Measurements from ENCODE around the gene FSCN2.

The FSCN2 gene

DNA sequence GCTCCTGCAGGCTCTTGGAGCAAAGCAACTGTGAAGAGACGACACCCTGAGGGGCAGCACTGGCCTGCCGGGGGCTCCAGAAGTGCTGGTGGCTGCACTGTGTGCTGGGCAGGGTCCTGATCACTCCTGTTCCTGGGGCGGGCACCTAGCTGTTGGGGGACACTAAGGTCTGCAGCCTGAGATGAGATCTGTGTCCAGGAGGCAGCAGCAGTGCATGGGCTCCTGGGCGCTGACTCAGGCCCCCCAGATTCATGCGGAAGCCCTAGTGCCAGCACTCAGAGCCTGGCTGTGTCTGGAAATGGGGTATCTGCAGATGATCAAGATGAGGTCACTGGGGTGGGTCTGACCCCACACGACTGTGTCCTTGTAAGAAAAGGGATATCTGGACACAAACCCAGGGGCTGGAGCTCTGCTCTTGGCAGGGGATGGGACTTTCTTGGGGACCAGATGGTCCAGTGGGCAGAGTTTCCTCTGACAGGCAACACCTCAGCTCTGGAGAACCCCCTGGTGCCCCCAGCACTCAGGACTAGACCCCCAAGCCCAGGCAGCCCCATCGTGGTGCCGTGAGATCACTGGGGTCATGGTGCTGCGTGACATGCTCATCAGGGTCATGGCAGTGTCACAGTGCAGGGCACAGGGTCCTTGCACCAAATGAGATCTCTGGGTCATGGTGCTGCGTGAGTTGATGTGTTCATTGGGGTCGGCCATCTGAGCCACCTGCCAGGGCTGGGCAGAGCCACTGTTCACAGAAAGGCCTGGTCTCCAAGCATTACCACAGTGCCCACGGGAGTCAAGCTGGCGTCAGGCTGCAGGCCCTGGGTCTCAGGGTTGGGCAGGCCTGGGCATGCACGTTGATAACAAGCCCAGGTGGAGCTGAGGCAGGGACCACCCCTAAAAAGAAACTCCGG is 14.5 kb downstream of the FSCN2 start:
- no peak for DNase-seq (ENCODE audit: low read depth)

DNA sequence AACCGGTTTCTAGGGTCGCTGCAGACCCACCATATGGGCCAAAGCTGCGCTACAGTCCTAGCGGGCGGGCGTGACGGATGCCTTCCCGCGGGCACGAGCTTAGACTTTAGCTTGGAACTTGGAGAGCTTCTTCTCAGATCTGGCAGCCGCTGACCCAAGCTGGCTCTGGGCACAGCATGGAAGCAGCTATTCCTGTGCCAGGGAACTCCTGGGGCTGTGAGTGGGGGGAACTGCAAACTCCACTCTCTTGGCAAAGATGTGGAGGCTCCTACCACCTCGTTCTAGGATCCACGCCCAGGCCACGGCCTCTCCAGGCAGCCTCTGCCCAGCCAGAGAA is 15.1 kb downstream of the FSCN2 start:
- no peak for DNase-seq (ENCODE audit: low read depth)

DNA sequence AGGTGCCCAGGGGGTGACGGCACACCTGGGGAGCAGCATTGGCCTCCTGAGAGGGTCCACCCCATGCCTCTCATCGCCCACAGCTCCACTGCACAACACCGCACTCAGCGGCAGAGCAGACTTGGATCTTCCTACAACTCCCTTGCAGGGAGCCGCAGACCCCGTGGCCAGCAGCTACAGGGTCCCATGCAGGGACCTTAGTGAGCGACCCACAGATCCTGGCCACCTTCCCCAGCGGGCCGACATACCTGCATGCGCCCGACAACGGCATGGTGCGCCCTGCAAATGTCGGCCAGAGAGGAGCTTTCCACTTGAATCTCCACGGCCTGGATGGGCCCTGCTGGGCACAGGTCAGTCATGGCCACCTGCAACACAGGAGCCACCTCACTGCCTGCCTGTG is 15.6 kb downstream of the FSCN2 start:
- DNase-seq (ENCODE audit: low read depth): no peak

DNA sequence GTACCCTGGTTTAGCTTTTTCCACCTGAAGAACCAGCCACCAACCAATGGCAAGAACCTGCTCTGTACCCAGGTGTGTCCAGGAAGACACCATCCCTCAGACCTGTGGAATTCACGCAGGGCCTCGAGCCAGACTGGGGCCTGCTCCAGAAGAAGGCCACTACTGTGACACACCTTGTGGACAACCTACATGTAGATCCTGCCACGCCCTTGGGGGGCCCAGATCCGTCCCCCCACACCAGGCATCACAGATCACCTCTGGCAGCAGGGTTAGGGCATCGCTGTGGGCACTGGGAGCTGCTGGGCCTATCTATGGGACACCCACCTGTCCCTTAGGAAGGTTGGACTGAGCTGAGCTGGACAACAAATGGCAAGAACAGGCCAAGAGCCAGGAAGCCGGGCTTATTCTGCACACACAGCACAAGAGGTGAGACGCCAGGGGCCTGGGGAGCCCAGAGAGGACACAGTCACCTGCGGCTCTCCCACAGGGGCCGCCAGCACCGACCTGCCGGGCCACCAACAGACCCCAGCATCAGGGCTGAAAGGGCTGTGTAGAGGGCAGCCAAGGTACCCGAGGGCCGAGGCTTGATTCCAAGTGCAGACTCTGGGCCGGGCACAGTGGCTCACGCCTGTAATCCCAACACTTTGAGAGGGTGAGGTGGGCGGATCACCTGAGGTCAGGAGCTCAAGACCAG is 16.3 kb downstream of the FSCN2 start:
- no peak for DNase-seq (ENCODE audit: low read depth)

DNA sequence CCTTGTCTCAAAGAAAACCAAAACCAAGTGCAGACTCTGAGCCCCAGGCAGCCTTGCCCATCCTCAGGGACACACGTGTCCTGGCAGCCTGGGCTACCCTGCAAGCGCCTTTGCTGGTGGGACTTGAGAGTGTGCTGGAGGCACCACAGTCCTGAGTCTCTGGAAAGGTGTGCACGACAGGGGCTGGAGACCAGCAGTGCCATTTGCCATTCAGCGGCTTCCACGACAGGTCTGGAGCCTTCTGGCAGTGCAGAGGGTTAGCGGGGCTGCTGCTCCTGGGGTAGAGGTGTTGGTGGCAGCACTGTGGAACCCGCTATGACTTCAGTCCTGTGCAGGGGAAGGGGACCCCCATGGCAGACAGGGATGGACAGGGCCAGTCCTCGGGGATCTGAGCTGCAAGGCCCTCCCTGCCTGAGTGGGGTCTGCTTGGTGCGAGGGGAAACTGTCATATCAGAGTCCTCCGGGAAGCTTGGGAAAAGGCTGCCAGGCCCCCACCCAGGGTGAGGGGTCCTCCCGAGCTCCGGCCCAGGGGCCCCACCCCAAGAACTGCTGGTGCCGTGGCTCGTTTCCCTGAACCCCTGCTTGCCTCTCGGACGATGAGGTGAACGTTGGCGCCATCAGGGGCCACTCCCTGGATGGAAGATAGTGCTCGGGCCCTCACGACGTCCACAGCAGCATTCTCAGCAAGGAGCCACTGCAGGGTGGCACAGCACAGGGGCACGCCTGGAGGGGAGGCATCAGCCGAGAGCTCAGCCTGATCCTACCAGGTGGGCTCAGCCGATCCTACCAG is 17.2 kb downstream of the FSCN2 start:
- no peak for DNase-seq (ENCODE audit: low read depth)

DNA sequence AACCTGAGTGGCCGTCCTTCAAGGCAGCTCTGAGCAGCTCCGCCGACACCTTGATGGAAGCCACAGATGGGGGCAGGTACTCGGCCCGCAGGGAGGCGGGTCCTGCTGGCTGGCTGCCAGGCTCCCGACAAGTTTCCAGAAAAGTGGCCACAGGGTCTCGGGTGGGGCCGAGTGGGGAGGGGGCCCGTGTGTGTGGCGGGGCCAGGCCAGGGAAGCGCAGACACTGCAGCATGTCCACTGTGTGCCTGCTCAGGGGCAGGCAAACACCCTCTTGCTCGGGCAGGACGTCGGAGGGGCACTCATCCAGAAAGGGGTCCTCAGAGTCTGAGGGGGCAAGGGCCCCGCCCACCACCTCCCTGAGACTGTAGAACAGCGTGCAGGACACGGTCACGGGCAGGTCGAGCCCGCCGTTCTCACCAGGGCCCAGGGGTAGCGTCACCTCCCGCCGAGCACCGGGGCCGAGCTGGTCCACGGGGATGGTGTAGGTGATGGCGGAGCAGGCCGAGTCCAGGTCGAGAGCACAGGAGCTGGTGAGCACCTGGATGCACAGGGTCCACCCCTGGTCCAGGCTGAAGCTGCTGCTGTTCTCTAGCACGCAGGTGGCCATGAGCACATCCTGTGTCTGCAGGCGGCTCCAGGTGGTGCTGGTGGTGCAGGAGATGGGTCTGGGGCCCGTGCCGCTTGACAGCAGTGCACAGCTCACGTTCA is 18.9 kb downstream of the FSCN2 start:
- no peak for DNase-seq (ENCODE audit: low read depth)

DNA sequence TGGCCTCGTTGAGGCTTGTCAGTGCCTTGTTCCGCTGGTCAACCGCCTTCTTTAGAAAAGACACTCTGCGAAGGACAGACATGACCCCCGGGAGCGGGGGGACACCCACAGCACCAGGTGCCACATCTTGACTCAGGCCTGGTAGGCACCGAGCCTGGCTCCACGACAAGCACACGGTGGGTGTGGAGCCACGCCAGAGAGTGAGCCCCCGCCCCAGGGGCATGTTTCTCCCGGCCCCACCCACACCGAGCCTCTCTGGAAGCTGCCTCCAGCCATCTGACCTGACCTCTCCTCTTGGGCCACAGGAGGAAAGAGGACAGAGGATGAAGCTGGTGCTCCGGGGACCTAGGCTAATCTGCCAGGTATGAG is 19.4 kb downstream of the FSCN2 start:
- no peak for DNase-seq (ENCODE audit: low read depth)

DNA sequence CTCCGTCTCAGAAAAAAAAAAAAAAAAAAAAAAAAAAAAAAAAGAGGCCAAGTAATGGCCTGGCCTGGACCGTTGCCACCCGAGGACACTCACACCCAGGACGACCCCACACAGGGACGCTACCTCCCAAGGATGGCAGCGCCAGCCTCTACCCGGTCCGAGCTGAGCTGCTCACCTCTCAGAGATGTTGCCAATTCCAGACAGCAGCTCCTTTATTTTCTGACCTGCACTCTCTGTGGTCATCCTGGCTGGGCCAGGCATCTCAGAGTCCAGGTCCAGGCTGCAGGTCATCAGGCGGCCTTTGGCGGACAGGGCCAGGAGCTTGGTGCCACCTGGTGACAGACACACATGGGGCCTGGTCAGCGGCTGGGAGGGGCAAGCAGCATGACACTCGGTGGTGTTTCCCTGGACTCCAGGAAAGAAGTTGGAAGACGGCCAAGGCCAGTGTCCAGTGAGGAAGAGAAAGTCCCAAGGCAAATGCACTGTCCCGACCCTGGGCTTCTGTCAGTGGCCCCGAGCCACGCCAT is 20.9 kb downstream of the FSCN2 start:
- no peak for DNase-seq (ENCODE audit: low read depth)

DNA sequence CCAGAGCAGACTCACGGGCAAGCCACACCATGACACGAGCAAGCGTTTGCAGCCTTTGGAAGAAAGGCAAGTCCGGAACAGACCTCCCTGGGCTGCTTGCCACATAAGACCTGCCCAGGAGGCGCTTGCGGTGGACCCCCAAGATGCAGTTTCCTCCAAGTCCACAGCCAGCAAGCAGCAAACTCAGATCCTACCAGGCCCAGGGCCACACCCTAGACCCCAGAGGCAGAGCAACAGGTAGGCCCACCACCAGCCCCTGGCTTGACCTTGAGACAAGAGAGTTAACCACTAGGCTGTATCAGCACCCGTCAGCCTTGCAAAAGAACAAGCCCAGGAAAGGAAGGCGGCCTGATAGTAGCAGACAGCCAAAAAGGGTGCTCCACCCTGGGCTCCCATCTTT is 21.6 kb downstream of the FSCN2 start:
- no peak for DNase-seq (ENCODE audit: low read depth)

DNA sequence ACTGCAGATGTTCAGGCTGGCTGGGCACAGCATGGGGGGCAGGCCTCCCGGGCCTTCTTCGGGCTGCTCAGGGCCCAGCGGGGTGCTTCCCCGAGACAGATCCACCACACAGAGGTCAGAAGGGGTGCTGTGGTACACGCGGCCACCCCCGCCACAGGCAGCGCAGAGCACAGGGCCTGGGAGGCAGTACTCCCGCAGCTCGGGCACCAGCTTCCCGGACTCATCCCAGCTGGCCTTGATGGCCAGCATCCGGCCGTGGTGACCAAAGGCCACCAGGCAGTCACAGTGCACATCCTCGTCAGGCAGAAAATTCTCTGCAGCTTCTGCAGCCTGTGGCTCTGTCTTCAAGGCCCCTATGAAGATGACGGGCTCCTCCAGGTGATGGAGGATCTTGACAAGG is 22.1 kb downstream of the FSCN2 start:
- DNase-seq (ENCODE audit: low read depth): no peak

DNA sequence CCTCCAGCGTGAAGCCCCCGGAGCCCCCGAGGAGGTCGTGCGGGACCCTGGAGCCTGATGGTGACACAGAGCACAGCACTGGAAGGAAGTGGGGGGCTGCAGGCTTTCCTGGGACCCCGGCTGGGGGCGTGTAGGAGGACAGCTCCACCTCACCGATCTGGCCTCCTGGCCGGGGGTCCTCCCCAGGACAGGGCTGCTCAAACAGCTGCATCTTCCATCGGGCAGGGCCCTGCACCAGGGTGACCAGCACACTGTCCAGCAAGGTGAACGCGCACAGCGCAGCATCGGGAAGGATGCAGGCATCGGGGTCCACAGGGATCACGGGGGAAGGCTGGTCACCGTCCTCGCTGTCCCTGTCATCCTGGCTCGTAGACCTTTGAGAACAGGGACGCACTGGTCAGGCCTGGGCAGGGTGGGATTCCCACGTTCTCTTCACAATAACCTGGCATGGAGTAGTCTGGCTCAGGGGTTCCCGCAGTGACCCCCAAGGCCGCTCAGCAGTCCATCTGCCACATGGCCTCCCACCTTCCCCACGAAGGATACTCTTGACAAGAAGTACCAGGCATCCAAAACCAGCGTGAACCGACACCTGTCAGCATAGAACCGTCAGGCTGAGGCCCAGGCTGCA is 22.8 kb downstream of the FSCN2 start:
- DNase-seq (ENCODE audit: low read depth): no peak

DNA sequence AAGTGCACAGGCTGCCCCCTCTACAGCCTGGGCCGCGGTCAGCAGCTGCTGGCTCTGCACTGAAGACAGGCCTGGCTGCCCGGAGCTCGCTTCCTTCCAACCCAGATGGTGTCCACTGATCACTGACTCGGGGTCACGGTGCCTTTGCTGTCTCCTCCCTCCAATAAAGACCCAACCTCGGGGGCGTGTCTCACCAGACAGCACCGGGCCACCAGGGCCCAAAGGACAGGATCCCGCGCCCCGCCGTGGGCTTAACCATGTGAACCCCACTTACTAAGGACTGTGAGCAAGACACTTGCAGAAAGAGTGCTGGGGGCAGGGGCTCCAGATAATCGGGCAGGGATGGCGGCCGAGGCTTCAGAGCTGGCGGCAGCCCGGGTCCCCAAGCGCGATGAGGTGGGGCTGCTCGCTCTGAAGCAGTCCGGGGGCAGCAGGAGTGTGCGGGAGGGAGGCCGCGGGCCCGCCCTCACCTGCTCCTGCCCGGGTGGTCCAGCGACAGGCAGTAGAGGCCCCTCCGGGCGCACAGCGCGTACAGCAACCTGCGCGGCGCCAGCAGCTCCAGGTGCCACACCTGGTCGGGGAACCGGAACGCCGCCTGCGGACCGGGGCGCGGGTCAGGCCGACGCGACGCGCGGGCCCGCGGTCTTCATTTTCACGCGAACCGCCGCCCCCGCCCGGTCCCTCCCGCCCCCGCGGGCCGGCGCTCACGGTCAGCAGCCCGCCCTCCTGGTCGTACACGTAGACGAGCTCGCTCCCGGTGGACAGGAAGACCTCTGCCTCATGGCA is 23.5 kb downstream of the FSCN2 start:
- DNase-seq (ENCODE audit: low read depth): no peak

DNA sequence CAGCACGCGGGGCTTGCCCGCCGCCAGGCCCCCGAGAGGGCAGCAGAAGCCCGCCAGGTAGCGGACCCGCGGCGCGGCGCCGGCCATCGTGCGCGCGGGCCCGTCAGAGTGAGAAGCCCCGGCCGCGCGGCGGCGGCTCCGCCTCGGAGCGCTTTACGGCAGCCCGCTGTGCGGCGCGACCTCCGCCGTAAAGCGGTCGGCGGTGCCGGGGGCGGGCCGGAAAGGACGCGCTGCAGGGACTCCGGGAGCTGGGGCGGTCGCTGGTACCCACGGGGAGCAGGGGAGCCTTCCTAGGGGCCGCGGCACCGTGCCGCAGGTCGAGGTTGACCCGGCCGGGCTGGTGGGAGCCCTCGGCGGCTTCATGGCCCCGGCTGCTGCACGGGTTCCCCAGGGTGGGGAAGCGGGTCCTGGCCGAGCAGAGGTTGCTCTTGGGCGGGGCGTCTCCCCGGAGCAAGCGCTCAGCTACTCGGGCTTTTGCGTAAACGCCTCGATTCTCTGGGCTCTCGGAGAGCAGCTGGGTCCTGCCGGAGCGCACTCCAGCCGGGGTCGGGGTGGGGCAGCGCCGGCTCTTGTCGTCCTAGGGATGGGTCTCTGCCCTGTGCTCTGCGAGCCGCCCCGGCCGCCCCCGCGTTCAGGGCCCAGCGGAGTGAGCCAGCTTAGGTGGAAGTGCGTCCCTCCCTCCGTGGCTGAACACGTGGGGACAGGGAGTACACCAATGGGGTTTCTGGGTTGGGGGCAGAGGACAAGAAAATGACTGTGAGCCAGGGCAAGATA is 24.3 kb downstream of the FSCN2 start, which contains the start of gene FAAP100:
Gene FAAP100, minus strand, starts transcription at position 110 of the 774 bp plus-strand sequence. Its CDS starts 23 bp downstream, at position 87.
- DNase-seq (ENCODE audit: low read depth): peak; percentile 66

DNA sequence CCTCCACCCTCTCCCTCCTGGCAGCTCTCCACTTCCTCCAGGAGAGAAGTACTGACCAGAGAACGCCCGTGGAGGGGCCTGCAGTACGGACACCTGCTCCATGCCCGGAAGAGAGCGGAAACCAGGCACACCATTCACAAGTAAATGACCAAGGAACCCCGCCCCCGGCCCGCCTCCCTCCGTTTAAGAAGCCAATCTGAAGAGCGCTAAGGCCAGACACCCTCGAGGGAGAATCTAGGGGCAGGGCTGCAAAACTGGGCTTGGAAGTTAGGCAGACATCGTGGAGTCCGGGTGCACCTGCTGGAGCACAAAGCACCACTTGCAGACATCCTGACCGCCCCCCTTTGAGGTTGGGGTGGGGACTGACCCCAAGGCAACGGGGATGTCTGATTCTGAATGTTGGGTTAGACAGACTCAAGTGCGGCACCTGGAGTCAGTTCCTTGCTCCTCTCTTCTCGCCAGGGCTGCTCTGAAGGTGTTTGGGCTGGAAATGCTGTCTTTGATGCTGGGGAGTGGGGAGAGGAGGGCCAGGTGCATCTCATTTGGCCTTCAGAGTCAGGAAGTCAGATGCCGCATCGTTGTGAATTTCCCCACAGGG is 24.9 kb downstream of the FSCN2 start:
- DNase-seq (ENCODE audit: low read depth): peak; percentile 79

DNA sequence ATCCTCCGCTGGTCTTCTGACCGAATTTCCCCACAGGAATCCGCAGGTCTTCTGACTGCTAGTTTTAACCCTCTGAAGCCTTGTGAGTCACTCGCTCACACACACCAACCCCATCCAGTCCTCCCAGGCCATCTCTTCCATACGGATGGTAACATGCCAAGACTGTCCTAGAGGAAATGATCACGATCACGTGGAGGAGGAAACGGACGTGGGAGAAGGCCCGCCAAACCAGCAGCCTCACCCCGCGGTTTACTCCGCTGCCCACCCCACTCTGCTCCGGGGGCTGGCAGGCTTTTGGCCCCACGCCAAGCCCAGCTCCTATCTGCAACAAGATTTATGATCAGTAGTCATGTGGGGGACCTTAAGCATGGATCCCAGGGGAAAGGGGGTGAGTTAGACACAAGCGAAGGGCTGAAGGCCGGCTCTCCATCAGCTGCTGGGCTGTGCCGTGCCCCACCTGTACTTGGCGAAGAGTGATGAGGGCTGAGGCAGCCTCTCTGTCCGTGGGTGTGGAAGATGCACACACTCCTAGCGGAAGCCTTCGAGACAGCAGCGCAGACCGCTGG is 25.5 kb downstream of the FSCN2 start:
- DNase-seq (ENCODE audit: low read depth): peak; percentile 94

DNA sequence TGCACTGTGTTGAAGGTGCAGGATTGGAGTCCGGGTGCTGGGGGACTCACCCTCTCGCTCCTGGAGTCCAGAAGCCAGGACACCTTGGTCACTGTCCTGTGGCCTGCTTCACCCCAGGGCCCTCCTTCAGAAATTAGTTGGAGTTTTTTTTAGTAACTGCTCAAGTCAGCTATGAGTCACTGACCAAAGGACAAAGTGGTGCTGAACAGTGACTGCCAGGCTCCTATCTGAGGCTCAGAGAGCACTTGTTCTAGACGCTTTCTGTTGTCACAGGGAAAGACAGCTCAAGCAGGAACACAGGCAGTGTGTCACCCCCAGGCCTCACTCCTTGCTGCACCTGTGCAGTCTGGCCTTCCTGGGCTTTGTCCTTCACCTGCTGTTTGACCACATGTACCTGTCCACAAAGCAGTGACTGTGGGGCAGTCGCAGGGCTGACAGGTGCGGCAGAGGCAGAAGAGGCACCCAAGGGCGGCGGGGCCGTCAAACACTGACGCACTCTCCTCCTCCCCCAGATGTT is 28.1 kb downstream of the FSCN2 start:
- DNase-seq (ENCODE audit: low read depth): peak; percentile 22

DNA sequence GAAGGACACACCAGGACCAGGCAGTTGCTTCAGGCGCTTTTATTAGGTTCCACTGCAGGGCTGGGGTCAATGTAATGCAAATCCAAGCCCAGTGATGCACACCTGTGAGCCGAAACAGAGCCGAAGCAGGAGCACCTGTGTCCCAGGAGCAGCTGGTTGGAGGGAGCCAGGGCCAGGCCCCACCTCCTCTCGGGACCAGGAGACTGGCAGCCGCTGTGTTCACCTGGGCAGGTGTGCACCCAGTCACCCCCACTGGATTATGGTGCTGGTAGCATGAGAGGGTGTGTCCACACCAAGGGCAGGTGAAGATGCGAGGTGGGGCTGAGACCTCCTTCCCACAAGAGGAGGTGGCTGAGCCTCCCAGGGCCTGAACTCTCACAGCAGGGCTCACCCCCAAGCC is 28.7 kb downstream of the FSCN2 start:
- DNase-seq (ENCODE audit: low read depth): no peak

DNA sequence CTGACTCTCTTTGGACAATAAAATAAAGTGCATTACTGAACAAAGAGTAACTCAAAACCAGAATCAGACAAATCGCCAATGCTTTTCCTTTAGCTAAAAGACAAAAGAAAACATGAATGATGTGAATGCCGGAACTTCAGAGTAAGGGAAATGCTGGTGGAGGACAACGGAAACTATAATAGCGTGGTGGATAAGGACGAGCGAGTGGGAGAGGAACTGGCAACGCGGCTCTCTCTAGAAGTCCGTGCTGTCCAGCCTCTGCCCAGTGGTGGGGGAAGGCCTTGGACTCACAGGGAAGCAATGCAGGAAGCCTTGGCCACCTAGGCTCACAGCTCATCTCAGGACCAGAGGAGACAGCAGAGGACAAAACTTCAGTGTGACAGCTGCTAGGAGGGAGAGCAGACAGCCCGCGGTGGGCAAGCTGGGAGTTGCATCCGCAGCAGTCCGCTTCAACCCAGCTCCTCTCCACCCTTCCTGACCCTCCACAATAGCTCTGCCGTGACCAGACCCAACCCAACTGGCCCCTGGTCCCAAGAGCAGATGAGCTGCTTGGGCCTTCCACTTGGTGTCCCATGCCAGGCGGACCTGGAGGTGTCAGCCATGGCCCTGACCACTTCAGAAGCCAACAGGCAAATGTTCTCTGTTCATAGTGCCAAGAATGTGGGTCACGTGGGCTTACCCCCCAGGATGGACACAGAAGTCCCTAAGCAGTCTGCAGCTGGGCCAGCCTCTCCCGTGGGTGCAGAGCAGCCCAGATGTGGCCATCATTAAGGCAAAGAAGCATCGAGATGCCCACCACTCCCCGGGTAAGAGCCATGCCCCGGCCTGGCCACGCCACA is 29.3 kb downstream of the FSCN2 start:
- DNase-seq (ENCODE audit: low read depth): no peak
